HT-29 (cell line): Measurements from ENCODE around the gene METAP2. TPM values are rescaled to one million over a fixed set of nuclear protein-coding genes. Genes with fewer than 3 reads are reported as not detected.
"Not testable (repeated sequence)": the region's sequence is repeated elsewhere in the genome, so short reads cannot be mapped to it uniquely, and the experiment has no call there.

Experiments used
- DNase-seq: peaks from one replicate; pipeline ENCODE4 v3.0.0-alpha.2; 2015; ENCODE audit warnings: low spot score
- total RNA-seq: library from RNA; depleted of rRNA; stranded (reverse); fragments of >200 nt; shearing (Covaris generic); gene quantifications from 2 replicates; pipeline ENCODE4 v1.2.3, GENCODE V29; 2014; rRNA removed

METAP2 gene
- total RNA-seq: 38.8 and 45.6 TPM in 2 replicates

DNA sequence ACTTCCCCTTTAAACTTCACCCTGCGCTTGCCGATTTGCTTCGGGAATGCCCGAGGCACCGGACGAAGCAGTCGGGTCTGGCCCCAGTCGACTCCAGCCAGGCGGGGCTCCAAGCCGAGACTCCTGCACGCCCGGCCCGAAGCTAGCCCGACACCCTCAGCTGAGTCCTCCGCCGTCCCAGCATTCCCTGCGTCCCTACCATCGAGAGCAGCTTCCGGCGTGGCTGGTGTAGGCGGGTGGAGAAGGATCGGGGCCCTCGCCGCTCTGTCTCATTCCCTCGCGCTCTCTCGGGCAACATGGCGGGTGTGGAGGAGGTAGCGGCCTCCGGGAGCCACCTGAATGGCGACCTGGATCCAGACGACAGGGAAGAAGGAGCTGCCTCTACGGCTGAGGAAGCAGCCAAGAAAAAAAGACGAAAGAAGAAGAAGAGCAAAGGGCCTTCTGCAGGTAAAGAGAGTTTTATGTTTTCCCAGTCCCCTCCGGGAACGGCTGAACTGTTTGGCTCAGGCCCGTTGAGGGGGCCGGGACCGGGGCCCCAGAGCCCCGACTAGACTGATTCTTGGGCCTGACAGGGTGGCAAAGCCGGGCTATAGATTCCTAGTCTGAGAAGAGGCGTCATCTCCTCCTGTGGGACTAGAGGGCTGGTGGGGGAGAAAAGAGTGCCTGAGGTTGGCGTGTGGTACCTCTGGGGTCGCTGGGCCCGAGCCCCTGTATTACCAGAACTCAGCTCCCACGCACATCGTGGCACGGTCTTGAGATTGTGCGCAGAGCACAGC, at the start of gene METAP2:
Gene METAP2, plus strand, starts transcription at position 269 of the 776 bp plus-strand sequence. Its CDS starts 28 bp downstream, at position 297.
- peak; percentile 97 for DNase-seq

DNA sequence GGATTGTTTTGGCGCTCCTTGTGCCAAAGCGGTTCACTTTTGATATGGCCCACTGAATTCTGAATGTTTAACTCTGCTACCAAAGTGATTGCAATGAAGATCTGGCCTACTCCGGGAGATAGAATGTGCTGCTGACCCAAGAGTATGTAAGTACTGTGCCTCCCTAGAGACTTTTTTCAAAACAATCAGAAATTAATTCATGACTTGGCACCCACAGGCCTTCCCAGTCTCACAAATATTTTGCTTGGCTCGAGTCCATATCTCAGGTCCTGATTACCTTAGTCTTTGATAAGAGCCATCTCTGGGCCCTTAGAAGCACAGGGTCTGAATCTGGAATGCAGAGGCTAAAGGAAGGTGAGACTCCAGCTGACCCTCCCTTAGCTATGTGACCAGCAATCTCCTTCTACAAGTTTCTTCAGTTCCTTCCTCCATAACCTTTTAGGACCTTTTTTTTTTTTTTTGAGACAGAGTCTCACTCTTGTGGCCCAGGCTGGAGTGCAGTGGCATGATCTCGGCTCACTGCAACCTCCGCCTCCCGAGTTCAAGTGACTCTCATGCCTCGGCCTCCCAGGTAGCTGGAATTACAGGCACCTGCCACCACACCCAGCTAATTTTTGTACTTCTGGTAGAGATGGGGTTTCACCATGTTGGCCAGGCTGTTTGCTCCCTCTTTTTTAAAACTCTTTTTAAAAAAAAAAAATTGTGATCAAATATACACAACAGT, 49.5 kb upstream of the METAP2 start:
- DNase-seq: no peak

DNA sequence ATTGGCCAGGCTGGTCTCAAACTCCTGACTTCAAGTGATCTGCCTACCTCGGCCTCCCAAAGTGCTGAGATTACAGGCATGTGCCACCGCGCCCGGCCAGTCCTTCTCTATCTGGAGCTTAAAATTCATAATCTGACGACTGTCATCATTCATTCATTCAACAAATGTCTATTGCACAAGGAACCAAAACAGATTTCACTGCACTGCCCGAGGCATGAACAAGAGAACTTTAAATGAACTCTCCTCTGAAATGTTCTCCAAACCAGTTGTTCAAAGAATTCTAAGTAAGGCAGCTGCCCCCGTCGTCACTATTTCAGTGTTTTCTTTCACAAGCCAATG, 44.8 kb upstream of the METAP2 start:
- DNase-seq: no peak

DNA sequence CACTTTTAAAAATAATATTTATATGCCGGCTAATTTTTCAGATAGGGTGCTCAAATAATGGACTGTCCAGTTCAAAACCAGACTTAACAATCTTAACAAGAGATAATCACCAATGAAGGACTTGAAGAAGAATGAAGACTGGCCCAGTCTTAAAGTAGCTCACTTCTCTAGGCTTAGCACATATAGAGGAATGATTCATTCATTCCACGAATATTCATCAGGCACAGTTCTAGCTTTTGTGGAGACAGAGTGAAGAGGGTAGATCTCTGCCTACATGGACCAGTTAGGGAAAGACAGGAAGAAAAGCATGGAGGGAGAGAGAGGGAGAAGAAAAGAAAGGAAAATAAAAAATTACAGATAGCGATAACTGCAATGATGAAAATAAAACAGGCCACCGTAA, 42.8 kb upstream of the METAP2 start:
- no peak for DNase-seq

DNA sequence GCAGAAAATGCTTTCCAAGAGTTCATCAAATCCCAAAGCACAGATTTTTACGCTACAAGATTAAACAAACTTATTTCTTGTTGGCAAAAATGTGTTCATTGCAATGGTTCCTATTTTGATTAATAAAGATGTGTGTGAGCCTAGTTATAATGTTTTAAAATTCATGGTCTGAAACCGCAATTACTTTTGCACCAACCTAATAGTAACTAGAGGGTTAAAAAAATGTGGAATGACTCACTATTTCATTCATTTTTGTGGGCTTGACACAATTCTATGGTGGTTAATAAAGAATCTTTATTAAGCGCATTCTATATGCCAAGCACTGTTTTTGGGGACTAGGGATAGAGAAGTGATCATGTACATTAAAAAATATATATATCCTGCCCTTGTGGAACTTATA, 38.6 kb upstream of the METAP2 start:
- DNase-seq: no peak

DNA sequence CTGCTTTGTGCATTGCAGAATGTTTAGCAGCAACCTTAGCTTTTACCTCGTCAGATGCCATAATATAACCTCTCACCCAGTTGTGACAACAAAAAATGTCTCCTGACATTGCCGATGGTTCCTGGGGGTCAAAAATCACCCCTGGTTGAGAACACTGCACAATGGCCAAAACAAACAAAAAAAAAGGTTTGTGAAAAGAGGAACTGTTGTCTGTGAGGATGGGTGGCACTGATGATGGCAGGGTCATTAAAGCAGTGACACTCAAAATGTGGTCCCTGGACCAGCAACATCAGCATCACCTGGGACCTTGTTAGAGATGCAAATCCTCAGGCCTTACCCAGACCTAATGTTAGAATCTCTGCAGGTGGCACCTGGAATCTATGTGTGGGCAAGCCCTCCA, 36.4 kb upstream of the METAP2 start:
- no peak for DNase-seq

DNA sequence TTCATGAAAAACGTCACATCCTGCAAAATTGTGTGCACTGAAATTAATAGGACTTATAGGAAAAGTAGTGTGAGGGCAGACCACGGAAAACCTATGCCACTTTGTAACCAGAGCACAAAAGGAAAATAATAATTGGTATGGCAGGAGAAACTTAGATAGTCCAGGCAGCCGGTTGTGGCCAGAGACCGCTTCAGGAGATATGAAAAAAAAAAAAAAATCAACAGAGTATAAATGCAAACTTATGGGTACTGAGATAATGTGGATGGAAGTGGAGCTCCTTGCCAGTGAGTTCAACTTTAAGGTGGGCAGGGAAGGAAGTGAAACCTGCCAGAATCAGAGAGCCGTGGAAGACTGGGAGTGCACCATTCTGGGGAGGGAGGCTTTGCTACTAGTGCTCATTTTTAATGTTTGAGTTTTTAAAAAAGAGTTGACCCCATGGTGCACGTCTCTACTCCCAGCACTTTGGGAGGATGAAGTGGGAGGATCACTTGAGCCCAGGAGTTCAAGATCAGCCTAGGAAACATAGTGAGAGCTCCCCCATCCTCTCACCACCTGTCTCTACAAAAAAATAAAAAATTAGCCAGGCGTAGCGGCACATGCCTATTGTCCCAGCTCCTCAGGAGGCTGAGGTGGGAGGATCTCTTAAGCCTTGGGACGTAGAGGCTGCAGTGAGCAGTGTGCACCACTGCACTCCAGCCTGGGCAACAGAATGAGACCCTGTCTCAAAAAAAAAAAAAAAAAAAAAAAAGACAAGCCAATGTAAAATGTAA, 34.3 kb upstream of the METAP2 start:
- no peak for DNase-seq

DNA sequence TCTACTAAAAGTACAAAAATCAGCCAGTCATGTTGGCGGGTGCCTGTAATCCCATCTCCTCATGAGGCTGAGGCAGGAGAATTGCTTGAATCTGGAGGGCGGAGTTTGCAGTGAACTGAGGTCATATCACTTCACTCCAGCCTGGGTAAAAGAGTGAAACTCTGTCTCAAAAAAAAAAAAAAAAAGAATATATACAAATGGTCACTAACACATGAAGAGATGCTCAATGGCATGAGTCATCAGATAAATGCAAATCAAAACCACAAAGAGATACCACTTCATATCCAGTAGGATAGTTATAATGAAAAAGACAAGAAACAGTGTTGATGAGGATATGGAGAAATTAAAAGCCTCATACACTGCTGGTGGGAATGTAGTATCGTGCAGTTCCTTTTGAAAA, 33.6 kb upstream of the METAP2 start:
- no peak for DNase-seq

DNA sequence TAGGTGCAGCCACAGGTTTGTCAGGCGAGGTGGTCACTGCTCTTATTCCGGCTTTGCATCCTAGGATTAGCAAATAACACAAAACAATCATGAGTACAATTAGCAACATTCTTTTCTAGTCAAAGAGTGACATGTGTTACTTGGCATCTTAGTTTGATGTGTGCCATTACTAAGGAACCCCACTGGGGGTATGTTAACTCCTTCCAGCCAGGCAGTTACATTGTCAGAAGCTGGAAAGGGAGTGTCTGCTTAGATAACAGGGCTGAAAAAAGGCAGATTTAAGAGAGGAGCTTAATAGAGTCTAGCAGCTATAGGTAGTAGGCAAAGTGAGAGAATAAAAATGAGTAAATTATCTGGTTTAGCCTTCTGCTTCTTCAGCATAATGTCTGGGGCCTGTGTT, 30.5 kb upstream of the METAP2 start:
- no peak for DNase-seq

DNA sequence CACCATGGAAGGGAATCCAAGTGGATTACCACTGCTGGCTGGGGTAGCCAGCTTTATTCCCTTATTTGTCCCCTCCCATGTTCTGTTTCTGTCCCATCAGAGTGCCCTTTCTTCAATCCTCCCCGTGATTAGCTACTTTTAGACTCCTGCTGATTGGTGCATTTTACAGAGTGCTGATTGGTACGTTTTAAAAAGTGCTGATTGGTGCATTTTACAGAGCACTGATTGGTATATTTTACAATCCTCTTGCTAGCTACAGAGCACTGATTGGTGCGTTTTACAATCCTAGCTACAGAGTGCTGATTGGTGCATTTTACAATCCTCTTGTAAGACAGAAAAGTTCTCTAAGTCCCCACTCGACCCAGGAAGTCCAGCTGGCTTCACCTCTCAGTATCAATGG, 28.9 kb upstream of the METAP2 start:
- DNase-seq: not testable (repeated sequence)

DNA sequence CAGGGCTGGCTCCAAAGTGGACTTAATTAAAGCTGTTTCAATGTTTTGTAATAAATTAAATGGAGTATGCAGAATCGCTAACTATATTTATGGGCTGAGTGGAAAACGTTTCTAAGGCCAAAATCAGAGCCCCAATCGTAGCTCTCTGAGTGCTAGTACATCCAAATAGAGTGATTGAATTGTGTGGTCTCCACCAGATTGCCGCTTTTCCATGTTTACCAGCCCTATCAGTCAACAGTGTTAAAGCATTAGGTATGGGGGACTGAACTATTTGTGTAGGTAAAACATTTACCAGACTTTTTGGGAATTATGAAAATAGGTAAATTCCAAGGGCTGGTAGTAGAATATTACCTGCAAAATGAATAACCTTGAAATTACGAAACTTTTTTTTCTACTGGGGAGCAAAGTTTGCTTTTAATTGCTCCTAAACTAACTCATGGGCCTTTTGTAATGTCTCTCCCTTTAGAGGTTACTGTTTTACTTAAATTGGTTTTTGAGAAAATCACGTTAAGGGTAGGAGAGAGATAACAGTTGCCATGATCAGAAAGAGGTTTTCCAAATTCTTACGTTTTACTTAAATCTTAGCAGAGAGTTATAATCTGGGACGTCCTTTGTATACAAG, 28.0 kb upstream of the METAP2 start:
- no peak for DNase-seq

DNA sequence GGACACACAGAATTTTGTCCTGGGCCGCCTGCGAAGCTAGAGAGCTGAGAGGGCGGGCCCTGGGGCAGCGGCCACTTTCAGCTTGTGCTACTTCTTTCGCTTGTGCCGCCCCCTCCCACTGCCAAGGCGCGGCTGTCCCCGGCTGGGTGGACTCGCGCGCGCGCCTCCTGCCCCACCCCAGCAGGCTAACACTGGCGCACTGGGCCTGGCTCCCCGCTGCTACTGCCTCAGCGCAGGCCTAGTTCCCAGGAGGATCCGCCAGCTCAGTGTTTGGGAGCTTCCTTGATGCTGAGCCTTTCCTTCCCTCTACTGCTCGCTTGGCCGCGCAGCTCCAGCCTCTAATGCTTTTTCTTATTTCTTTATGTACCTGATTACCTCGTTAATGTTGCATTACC, 27.4 kb upstream of the METAP2 start:
- DNase-seq: no peak

DNA sequence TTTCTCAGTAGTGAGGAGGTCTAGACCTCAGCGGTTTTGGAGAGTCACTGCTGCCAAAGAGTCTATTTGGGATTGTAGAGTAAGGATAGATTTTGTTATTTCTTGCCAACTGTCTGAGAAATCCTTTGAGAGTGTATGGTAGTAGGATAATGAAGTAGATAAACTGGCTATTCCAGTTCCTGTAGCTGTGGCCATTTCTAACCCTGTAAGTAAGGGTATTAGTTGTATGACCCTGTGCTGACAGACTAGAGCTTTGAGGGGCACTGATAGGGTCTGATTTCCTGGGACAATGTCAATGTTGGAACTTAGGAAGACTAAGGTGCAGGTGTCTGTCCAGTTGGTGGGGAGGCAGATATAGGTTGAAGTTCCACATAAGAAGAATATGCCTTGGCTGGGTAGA, 24.3 kb upstream of the METAP2 start:
- DNase-seq: not testable (repeated sequence)

DNA sequence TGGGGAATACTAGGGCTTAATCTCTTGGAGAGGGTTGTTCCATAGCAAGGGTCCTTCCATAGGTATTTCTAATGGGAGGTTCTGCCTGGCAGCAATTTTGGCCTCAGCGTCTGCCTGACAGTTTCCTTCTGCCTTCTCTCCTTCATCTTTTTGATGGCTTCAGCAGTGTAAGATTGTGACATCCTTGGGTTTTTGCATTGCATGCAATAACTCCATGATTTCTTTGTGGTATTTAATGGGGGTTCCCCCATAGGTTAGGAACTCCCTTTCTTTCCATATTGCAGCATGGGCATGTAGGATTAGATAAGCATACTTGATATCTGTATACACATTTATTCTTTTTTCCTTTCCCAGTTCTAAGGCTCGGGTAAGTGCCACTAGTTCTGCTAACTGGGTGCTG, 21.5 kb upstream of the METAP2 start:
- not testable (repeated sequence) for DNase-seq

DNA sequence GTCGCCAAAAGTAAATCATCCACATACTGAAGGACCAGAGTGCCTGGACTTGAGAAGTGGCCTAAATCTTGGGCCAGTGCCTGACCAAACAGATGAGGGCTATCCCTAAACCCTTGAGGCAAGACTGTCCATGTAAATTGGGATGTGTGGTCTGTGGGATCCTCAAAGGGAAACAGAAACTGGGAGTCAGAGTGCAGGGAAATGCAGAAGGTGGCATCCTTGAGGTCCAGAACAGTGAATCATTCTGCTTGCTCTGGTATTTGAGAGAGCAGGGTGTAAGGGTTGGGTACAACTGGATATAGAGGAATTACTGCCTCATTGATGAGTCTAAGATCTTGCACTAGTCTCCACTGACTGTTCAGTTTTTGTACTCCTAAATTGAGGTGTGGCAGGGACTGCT, 20.1 kb upstream of the METAP2 start:
- not testable (repeated sequence) for DNase-seq

DNA sequence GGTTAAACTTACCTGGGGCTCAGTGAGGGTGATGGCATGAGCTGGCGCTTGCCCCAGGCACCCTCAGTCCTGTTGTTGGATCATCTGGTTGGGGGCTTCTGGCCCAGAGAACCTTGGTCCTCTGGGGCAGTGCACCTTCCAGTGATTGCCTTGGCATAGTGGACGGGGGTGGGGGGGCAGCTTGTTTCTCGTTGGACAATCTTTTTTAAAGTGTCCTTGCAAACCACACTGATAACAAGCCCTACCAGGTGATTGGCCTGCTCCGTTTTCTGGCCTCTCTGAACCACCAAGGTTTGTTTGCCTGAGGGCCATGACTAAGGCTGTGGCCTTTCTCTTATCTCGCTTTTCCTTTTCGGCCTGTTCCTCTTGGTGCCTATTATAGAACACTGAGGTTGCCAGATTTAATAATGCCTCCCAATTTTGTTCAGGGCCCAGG, 19.2 kb upstream of the METAP2 start:
- not testable (repeated sequence) for DNase-seq

DNA sequence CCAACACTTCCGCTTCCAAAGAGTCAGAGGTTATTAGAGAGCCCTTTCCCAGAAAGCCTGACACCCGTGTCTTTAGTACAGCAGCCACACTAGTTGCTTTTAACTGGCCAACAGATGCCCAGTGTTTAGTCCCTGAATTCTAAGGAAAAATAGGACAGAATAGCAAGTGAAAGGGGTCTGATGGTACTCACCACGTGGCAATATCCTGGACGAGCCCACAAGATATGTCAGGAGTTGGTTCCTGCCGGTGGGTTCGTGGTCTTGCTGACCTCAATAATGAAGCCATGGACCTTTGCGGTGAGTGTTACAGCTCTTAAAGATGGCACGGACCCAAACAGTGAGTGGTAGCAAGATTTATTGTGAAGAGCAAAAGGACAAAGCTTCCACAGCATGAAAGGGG, 16.3 kb upstream of the METAP2 start:
- not testable (repeated sequence) for DNase-seq

DNA sequence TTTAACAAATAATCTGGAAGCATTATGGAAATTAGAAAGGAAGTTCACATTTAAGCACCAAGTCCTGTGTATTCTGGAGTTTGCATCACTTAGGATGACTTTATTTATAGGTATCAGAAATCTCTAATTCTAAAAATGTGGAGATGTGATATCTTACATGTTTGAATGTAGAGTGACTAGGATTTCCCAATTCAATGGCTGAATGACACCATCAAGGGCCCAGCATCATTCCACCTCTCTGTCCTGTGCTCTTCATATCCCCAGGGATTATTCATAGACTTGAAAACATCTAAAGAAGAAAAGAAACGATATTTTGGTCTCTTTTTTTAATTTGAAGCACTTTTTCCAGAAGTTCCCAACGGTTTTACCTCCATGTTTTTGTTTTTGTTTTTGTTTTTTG, 15.2 kb upstream of the METAP2 start:
- no peak for DNase-seq

DNA sequence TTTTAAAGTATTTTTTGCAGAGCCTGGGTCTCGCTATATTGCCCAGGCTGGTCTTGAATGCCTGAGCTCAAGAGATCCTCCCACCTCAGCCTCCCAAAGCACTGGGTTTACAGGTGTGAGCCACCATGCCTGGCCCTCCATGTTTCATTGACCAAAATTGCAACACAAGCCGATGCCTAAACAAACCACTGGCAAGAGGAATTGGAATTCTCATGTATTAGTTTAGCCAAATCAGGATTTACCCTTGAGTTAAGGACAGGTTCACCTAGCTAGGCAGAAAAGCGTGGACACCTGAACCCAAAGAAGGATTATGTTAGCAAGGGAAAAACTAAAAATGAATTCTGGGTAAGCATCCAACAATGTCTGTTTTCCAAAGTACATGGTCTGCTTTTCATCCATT, 14.6 kb upstream of the METAP2 start:
- DNase-seq: no peak

DNA sequence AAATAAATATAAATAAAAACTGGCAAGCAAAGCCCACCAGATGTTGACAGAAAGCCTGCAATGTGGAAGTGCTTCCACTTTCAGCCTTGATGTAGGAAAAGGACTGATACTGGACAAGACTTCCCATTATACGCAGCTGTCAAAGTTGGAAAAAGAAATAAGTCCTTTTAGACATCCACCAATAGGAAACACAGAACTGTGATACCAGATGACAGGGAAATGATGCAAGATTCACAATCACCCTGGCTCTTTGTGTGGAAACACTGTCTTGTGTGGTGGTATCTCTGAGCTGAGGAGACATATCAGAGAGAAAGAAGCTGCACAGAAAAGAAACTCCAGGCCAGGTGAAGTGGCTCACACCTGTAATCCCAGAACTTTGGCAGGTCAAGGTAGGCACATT, 13.8 kb upstream of the METAP2 start:
- DNase-seq: no peak

DNA sequence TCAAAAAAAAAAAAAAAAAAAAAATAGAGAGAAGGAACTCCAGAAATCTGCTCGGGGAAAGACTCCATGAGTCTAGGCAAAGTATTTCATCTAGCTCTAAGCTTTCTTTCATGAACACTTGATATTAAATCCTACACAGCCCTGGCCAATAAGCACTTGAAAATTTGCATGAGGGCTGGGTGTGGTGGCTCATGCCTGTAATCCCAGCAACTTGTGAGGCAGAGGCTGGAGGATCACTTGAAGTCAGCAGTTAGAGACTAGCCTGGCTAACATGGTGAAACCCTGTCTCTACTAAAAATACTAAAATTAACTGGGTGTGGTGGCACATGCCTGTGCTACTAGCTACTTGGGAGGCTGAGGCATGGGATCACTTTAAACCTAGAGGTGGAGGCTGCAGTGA, 13.1 kb upstream of the METAP2 start:
- DNase-seq: no peak

DNA sequence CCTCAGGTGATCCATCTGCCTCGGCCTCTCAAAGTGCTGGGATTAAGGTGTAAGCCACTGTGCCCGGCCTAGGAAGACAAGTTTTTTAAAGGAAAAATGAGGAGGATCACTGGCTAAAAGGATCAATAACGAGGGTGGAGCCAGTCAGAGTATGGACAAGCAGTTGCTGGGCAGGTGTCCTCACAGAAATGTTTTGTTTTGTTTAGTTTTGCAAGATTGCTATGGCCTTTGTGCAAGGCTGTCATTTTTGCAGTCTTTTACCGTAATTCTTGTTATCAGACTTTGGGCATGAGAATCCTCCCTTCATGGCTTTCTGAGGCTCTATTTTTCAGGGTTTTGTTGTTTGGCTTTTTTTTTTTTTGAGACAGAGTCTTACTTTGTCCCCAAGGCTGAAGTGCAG, 11.9 kb upstream of the METAP2 start:
- DNase-seq: no peak
